ENCODE results near the gene TEX13C.

TEX13C gene

GRCh38 chrX:125340490-125340889 lies 20.8 kb downstream of the TEX13C start:
- H3K4me2 ChIP-seq (ENCODE audit: low read depth, low read length, poor library complexity, severe bottlenecking), result no peak overlapping the region

DNA sequence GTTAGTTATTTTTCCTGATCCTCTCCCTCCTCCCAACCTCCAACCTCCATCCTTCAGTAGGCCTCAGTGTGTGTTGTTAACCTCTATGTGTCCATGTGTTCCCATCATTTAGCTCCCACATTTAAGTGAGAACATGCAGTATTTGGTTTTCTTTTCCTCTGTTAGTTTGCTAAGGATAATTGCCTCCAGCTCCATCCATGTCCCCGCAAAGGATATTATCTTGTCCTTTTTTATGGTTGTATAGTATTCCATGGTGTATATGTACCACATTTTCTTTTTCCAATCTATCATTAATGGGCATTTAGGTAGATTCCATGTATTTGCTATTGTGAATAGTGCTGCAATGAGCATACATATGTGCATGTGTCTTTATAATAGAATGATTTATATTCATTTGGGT lies 54.5 kb downstream of the TEX13C start:
- H3K36me3 ChIP-seq (ENCODE audit: insufficient read depth, low read length), result no peaks in the 10 kb centered on the region
- no peak overlapping the region for H3K4me3 ChIP-seq (ENCODE audit: low read length, poor library complexity, severe bottlenecking)
- no peaks in the 10 kb centered on the region for H4K20me1 ChIP-seq (ENCODE audit: insufficient read depth, low read length, poor library complexity, severe bottlenecking)
- H3K79me2 ChIP-seq (ENCODE audit: insufficient read depth, low read length), result no peaks in the 10 kb centered on the region
- no peak overlapping the region for H2AFZ ChIP-seq (ENCODE audit: low read length)
- H3F3A ChIP-seq (ENCODE audit: low read depth), result no peaks in the 10 kb centered on the region
- H3K27me3 ChIP-seq (ENCODE audit: insufficient read depth, low read length, poor library complexity, severe bottlenecking), result no peaks in the 10 kb centered on the region
- no peaks in the 10 kb centered on the region for H3K9me2 ChIP-seq (replicated peaks; ENCODE audit: low read depth, low read length)
- no peaks in the 10 kb centered on the region for H3K4me1 ChIP-seq (ENCODE audit: insufficient read depth, low read length, poor library complexity, severe bottlenecking)
- H3K9me3 ChIP-seq (ENCODE audit: insufficient read depth, low read depth, low read length), result no peaks in the 10 kb centered on the region
- no peak overlapping the region for H3K4me2 ChIP-seq (ENCODE audit: low read depth, low read length, poor library complexity, severe bottlenecking)
- H3K9ac ChIP-seq (ENCODE audit: low read depth, low read length, poor library complexity, severe bottlenecking), result no peak overlapping the region
- TF ChIP-seq CTCF (conservative IDR thresholded peaks at IDR 0.05; ENCODE audit: low read length), result no peak
- no peak for TF ChIP-seq EZH2phosphoT487 (IDR thresholded peaks at IDR 0.05; ENCODE audit: borderline replicate concordance)

More at GRCh38 chrX:125340490-125340889, 20.8 kb downstream of the TEX13C start:
- no peaks in the 10 kb centered on the region for H3K4me1 ChIP-seq (ENCODE audit: insufficient read depth, low read length, poor library complexity, severe bottlenecking)
- no peak overlapping the region for H3K4me3 ChIP-seq (ENCODE audit: low read length, poor library complexity, severe bottlenecking)
- H3K9me3 ChIP-seq (ENCODE audit: insufficient read depth, low read depth, low read length), result no peaks in the 10 kb centered on the region
- H3K27me3 ChIP-seq (ENCODE audit: insufficient read depth, low read length, poor library complexity, severe bottlenecking), result no peaks in the 10 kb centered on the region
- H3F3A ChIP-seq (ENCODE audit: low read depth), result no peaks in the 10 kb centered on the region
- H3K36me3 ChIP-seq (ENCODE audit: insufficient read depth, low read length), result no peaks in the 10 kb centered on the region
- H3K79me2 ChIP-seq (ENCODE audit: insufficient read depth, low read length), result no peaks in the 10 kb centered on the region
- no peak overlapping the region for H3K9ac ChIP-seq (ENCODE audit: low read depth, low read length, poor library complexity, severe bottlenecking)
- H4K20me1 ChIP-seq (ENCODE audit: insufficient read depth, low read length, poor library complexity, severe bottlenecking), result no peaks in the 10 kb centered on the region
- no peaks in the 10 kb centered on the region for H3K9me2 ChIP-seq (replicated peaks; ENCODE audit: low read depth, low read length)
- no peak overlapping the region for H2AFZ ChIP-seq (ENCODE audit: low read length)
- TF ChIP-seq CTCF (conservative IDR thresholded peaks at IDR 0.05; ENCODE audit: low read length), result no peak
- TF ChIP-seq EZH2phosphoT487 (IDR thresholded peaks at IDR 0.05; ENCODE audit: borderline replicate concordance), result no peak
